ENCODE measurements around the gene SCG5.

SCG5 gene

GRCh38 chr15:32701863-32702262 lies 60.4 kb downstream of the SCG5 start:
- no peak for TF ChIP-seq CTCF (IDR thresholded peaks at IDR 0.05; ENCODE audit: control insufficient read depth, extremely low read depth, insufficient read depth)
- no peak overlapping the region for H3K4me3 ChIP-seq (ENCODE audit: low read depth, low read length)
- no peak for DNase-seq (ENCODE audit: low read depth)

GRCh38 chr15:32704395-32704981 lies 63.0 kb downstream of the SCG5 start:
- no peak for TF ChIP-seq CTCF (IDR thresholded peaks at IDR 0.05; ENCODE audit: control insufficient read depth, extremely low read depth, insufficient read depth)
- H3K4me3 ChIP-seq (ENCODE audit: low read depth, low read length), result no peak overlapping the region
- peak; percentile 18 for DNase-seq (ENCODE audit: low read depth)

GRCh38 chr15:32705446-32705845 lies 63.9 kb downstream of the SCG5 start:
- DNase-seq (ENCODE audit: low read depth), result no peak
- H3K4me3 ChIP-seq (ENCODE audit: low read depth, low read length), result no peak overlapping the region
- no peak for TF ChIP-seq CTCF (IDR thresholded peaks at IDR 0.05; ENCODE audit: control insufficient read depth, extremely low read depth, insufficient read depth)

GRCh38 chr15:32706704-32707103 lies 65.2 kb downstream of the SCG5 start:
- no peak overlapping the region for H3K4me3 ChIP-seq (ENCODE audit: low read depth, low read length)
- TF ChIP-seq CTCF (IDR thresholded peaks at IDR 0.05; ENCODE audit: control insufficient read depth, extremely low read depth, insufficient read depth), result no peak
- no peak for DNase-seq (ENCODE audit: low read depth)

- TF ChIP-seq CTCF (IDR thresholded peaks at IDR 0.05; ENCODE audit: control insufficient read depth, extremely low read depth, insufficient read depth), result no peak
- no peak overlapping the region for H3K4me3 ChIP-seq (ENCODE audit: low read depth, low read length)
- DNase-seq (ENCODE audit: low read depth), result no peak
Measured at GRCh38 chr15:32707436-32707835, 65.9 kb downstream of the SCG5 start.

- H3K4me3 ChIP-seq (ENCODE audit: low read depth, low read length), result no peak overlapping the region
- DNase-seq (ENCODE audit: low read depth), result no peak
- TF ChIP-seq CTCF (IDR thresholded peaks at IDR 0.05; ENCODE audit: control insufficient read depth, extremely low read depth, insufficient read depth), result no peak
Measured at GRCh38 chr15:32709295-32710033, 68.0 kb downstream of the SCG5 start.

GRCh38 chr15:32715276-32715675 lies 73.8 kb downstream of the SCG5 start:
- no peak for TF ChIP-seq CTCF (IDR thresholded peaks at IDR 0.05; ENCODE audit: control insufficient read depth, extremely low read depth, insufficient read depth)
- DNase-seq (ENCODE audit: low read depth), result no peak
- H3K4me3 ChIP-seq (ENCODE audit: low read depth, low read length), result no peak overlapping the region

All from LNCaP clone FGC (cell line).